Measurements from ENCODE around the gene SLC44A2.
"Not testable (repeated sequence)": the region's sequence is repeated elsewhere in the genome, so short reads cannot be mapped to it uniquely, and the experiment has no call there.

SLC44A2 gene

GRCh38 chr19:10648360-10648759, 23.0 kb downstream of the SLC44A2 start:
- in situ Hi-C loops (cut with MboI; ENCODE audit: low sequenced_read_pairs): no loop called here

DNA sequence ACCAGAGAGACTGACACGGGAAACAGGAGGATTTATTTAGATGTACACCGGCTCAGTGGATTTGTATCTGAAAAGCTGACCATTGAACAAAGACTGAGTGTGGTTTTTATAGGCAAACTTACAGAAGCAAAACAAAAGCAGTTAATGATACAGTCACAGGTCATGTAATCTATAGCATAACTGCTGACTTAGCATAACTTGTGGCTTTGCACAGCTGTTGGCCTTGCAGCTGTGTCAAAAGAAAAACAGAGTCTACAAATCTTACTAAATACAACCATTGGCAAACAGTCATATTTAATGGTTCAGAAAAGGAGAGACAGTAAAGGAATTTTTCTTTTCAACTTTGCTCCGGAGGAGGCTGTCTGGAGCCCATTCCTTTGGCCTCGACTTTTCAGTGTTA, 26.5 kb downstream of the SLC44A2 start:
- in situ Hi-C loops (cut with MboI; ENCODE audit: low sequenced_read_pairs): no loop called here

DNA sequence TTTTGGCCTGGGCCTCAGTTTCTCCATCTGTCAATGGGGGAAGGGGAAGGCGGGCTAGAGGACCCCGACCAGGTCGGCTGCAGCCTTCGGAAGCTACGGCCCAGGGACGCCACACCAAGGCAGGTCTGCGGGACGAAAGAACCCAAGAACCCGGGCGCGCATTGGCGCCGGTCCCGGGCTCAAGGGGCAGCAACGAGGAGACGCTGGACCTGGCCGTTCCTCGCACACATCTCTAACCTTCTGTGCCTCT, 28.1 kb downstream of the SLC44A2 start:
- in situ Hi-C loops (cut with MboI; ENCODE audit: low sequenced_read_pairs): no loop called here

DNA sequence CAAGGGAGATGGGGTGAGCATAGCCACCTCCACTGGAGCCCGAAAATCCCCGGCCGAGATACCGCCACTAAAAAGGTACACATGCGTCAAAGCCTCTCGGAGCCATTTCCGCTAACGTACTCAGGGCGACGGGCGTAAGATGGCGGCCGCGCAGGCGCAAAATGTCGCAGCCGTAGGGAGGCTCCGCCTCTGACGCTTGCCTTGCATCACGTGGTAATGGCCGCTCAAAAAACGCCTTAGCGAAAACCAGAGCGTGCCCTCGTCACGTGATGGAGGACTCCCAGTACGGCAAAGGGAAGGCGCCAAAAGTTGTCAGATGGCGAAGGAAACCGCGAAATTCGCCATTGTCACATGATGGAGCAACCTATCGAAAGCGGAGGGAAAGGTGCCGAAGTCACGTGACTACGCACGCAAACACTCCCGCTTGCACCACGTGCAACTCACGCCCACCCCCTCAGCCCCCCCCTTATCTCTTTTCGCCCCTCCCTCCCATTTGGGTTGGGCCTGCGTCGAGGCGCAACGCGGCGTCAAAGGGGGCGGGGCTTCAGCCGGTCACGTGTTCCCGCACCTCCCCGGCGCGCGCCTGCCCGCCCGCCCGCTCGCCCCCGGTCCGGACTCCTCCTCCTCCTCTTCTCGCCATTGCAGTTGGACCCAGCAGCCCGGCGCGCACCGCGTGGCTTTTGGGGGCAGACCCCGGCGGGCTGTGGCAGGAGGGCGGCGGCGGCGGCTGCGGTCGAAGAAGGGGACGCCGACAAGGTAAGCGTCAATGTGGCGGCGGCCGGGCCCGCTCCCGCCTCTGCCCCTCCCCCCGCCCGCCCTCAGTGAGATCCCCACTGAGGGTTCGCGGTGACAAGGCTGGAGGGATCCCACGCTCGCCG, 28.6 kb downstream of the SLC44A2 start, which contains the start of gene ILF3:
ILF3 (plus strand) TSS at position 615 of the 878 bp plus-strand sequence. CDS start 16,260 bp downstream, outside the sequence.
- in situ Hi-C loops (cut with MboI; ENCODE audit: low sequenced_read_pairs): no loop called here

DNA sequence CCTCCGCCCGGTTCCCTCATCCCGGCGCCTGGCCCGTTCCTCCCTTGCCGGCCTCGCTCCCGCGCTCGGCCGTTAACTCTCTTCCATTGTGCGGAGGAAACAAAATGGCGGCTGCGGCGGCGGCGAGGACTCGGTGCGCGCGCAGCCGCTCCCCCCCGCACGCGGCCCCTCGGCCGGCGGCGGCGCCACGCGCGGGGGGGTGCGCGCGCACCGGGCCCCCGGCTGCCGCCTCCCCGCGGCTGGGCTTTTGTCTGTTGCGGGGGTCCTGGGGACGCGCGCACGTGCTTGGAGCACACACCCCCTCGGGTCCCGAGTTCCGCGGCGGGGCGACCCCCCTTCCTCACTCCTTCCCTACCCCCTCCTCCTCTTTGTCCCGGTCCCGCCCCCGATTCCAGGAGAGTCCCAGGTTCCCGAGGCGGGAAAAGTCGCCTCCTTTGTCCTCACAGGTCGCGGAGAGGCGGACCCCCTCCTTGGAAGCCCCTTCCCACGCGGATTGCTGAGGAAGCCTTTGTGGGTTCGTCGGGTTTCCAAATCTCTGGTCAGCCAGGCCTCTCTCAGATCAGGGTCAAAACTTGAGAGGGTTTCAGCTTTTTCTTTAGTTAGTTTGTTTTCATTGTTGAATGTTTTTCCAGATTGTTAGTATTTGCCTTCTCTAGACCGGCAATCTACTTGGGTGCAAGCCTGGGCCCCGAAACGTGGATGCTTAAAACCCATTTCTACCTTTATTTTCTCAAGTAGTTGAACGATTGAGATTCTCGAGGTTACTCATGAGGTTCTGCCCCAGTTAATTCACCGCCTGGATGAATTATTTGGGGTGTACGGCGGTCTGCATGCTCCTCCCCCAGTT, 29.5 kb downstream of the SLC44A2 start:
- in situ Hi-C loops (cut with MboI; ENCODE audit: low sequenced_read_pairs): no loop called here

DNA sequence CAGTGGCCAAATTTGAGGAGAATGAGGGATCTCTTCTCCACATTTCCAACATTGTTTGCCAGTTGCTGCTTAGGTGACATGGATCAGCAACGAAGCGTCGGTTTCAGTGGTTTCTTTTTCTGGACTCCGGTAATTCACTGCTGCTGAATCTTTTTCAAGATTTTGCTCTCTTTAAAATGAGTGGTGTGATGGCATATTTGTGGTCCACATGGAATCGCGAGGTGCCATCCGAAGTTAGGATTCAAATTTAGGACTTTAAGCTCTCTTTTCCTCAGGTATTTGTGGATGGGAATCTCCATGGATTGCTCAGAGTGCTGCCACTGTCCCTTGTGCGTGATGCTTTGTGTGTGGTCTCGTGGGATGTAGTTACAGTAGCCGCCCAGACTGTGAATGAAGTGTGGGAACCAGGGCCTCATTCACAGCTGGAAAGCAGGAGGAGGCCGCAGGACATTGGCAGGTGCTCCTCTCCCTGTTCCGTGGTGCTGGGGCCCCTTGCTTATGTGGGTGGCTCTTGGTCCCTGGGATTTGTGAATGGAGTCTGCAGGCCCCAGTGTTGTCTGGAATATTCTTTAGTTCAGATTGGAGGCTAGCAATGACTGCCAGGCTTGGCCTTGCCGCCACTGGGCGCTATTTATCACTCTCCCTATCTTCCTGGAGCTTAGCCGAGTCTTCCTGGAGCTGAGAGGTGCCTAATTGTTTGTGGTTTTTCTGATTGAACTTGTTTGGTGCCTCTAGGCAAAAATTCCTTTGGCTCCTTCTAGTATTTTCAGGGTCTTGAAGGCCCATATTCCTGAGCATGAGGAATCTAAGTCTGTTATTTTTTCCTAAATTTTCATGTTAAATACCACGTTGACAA, 30.3 kb downstream of the SLC44A2 start:
- in situ Hi-C loops (cut with MboI; ENCODE audit: low sequenced_read_pairs): no loop called here

DNA sequence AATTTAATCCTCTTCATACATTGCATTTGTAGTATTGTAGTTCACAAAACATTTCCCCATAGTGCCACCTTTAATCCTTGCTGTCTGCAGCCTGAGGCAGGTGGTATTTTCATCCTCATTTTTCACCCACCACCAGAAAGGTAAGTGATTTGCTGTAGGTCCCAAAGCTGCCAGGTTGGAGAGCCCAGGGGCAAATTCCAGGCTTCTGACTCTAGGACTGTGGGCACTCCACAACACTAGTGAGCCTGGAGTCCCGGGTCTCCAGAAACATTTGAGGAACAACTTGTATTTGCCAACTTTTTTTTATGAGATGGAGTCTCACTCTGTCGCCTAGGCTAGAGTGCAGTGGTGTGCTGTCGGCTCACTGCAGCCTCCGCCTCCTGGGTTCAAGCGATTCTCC, 35.0 kb downstream of the SLC44A2 start:
- in situ Hi-C loops (cut with MboI; ENCODE audit: low sequenced_read_pairs): no loop called here

DNA sequence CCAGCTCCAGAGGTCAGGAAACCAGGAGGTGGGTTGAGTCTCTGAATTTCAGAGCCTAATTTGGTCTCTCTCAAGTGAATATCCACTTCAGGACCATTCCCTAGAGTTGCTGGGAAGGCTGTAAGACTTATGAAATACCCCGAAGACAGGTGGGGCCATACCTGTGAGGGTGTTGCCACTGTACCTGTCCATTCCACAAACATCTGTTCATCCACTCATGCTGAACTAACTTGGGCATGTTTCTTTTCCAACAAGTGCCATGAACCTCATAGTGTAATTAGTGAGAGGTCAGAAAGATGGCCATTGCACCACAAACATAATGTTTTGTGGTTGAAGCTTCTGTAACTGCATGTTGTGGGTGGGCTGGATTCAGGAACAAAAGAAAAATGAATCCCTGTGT, 36.6 kb downstream of the SLC44A2 start:
- in situ Hi-C loops (cut with MboI; ENCODE audit: low sequenced_read_pairs): no loop called here

DNA sequence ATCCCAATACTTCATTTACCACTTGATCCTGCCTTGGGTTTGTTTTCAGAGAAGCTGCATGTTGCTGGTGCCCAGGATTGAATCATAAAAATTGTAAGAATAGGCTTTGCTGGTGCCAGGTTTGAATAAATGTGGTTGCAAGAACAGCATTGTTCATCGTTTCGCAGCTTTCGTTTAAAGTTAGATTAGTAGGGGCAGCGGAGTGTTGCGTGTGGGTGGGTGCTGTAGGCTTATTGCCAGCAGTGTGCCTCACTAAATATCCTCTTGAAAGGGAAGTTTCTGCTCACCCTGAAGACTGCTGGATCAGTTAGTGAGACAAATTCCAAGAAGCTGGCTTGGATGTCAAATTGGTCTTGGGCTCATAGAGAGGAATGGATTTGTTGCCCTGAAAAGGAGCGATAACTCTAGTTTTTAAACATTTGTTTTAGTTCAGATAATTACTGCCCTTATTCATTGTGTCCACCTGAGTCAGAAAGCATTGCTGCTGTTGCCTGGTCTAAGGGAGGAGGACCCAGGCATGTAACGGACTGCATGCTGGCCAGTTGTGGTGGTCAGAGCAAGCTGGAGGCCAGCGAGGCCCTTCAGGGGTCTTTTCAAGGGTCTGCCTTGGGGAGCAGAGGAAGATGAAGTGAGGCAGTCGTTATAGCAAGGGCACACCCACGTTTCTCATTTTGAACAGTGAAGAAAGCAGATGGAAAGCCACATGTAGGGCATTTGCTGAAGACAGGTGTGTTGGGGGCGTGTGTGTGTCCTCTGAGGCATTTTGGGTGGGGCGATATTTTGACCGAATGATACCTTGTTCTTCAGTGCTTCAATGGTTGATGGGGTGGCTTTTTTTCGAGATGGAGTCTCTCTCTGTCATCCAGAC, 37.3 kb downstream of the SLC44A2 start:
- in situ Hi-C loops (cut with MboI; ENCODE audit: low sequenced_read_pairs): no loop called here

DNA sequence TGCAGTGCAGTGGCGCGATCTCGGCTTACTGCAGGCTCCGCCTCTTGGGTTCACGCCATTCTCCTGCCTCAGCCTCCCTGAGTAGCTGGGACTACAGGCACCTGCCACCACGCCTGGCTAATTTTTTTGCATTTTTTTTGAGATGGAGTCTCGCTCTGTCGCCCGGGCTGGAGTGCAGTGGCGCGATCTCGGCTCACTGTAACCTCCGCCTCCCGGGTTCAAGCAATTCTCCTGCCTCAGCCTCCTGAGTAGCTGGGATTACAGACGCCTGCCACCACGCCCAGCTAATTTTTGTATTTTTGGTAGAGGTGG, 37.9 kb downstream of the SLC44A2 start:
- in situ Hi-C loops (cut with MboI; ENCODE audit: low sequenced_read_pairs): not testable (repeated sequence)

DNA sequence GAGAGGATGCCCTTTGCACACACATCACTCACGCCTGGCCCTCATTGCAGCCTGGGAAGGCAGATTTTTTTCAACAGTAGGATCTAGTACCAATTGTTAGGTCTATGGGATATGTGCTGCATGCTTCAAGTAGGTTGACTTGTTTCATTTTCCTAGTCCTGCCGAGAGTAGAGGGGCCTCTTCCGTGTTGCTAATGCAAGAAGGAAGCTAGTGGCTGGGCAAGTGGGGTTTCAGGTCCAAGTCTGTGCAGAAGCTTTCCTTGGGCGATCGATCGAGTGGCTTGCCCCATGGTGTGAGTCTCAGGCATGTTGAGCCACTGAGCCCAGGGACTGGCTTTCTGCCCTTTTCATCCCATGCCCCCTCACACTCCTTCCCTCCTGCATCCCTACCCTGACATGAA, 42.5 kb downstream of the SLC44A2 start:
- in situ Hi-C loops (cut with MboI; ENCODE audit: low sequenced_read_pairs): no loop called here

GRCh38 chr19:10669246-10669645, 43.9 kb downstream of the SLC44A2 start:
- in situ Hi-C loops (cut with MboI; ENCODE audit: low sequenced_read_pairs): no loop called here

- in situ Hi-C loops (cut with MboI; ENCODE audit: low sequenced_read_pairs): no loop called here
Measured at GRCh38 chr19:10670182-10670581, 44.8 kb downstream of the SLC44A2 start.

DNA sequence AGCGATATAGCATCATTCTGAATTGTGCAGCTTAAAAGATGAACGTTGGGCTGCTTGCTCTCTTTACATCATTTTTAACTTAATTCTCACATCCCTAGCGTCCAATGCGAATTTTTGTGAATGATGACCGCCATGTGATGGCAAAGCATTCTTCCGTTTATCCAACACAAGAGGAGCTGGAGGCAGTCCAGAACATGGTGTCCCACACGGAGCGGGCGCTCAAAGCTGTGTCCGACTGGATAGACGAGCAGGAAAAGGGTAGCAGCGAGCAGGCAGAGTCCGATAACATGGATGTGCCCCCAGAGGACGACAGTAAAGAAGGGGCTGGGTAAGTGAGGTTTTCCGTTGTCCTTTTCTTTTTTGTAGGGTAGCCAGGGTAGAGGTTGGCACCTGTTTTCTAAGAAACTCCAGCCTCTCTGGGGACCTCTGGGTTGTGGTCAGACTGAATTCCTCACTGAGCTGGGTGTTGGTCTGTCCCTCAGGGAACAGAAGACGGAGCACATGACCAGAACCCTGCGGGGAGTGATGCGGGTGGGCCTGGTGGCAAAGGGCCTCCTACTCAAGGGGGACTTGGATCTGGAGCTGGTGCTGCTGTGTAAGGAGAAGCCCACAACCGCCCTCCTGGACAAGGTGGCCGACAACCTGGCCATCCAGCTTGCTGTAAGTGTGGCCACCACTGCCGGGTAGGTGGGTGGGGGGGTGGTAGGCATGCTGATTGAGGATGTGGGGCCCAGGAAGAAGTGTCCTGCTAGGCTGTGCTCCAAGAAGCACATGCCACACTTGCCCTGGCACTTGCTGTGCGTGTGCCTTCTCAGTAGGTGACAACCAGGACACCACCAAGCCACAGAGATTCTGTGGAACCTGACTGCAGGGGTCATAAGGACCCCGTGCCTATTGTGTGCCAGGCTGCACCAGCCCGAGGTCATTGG, 45.8 kb downstream of the SLC44A2 start:
- in situ Hi-C loops (cut with MboI; ENCODE audit: low sequenced_read_pairs): no loop called here

GRCh38 chr19:10671922-10672321, 46.6 kb downstream of the SLC44A2 start:
- in situ Hi-C loops (cut with MboI; ENCODE audit: low sequenced_read_pairs): not testable (repeated sequence)

DNA sequence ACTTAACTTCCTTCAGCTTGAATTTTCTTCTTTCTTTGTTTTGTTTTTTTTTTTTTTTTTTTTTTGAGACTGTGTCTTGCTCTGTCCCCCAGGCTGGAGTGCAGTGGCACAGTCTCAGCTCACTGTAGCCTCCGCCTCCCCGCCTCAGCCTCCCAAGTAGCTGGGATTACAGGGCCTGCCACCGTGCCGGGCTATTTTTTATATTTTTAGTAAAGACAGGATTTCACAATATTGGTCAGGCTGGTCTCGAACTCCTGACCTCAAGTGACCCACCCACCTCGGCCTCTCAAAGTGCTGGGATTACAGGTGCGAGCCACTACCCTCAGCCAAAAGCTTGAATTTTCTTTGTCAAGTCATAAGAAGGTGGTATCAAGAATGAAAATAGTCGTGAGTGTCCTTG, 49.9 kb downstream of the SLC44A2 start:
- in situ Hi-C loops (cut with MboI; ENCODE audit: low sequenced_read_pairs): not testable (repeated sequence)

DNA sequence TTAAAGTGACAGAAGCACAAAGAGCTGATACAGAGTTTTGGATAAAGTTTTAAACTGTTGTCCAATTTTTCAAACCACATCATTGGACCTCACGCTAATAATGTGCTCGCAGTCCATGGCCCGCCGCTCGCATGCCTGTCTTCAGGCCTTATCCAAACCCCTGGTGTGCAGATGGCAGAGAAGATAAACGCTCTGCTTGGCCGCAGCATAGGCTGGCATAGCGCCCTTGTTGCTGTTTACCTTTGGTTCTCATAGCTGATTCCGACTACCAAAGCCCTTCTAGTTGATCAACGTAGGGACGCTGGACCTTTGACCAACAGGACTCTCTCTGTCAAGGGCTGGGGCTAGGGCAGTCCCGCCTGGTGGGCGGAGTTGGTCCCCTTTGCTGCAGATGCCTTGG, 52.4 kb downstream of the SLC44A2 start:
- in situ Hi-C loops (cut with MboI; ENCODE audit: low sequenced_read_pairs): no loop called here

GRCh38 chr19:10678813-10679212, 53.5 kb downstream of the SLC44A2 start:
- in situ Hi-C loops (cut with MboI; ENCODE audit: low sequenced_read_pairs): no loop called here

DNA sequence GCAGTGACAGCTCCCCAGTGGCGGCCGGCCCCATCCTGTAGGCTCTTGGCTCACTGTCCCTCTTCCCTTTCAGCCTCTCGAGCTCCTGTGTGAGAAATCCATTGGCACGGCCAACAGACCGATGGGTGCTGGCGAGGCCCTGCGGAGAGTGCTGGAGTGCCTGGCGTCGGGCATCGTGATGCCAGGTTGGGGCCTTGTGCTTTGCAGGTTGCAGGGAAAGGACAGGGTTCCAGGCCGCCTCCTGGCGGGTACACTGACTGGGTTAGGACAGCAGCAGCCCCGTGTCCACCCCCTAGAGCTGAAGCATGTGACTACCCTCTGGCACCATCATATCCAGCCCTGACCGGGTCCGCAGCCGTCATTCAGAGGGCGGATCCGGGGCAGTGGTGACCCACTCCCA, 54.4 kb downstream of the SLC44A2 start:
- in situ Hi-C loops (cut with MboI; ENCODE audit: low sequenced_read_pairs): no loop called here
